ENCODE results near the gene SPRR1B. TPM values are rescaled to one million over a fixed set of nuclear protein-coding genes. Genes with fewer than 3 reads are reported as not detected.

Gene SPRR1B
- total RNA-seq (not detected), polyA plus RNA-seq (not detected)

- Histone ChIP-seq H3K9me3 (ENCODE audit: control insufficient read depth in 1 of 2, low read length in 2 of 2) (no peaks in the 10 kb centered on the region), H3K27ac (ENCODE audit: low read depth, low read length) (no peak within 1 kb of the TSS), H3K36me3 (ENCODE audit: insufficient read depth, low read length) (no peaks in the 10 kb centered on the region), H3K4me1 (ENCODE audit: insufficient read depth, low read length) (no peaks in the 10 kb centered on the region), H3K4me3 (ENCODE audit: low read length in 2 of 2) (no peak within 1 kb of the TSS), H3K27me3 (ENCODE audit: insufficient read depth, low read length) (no peaks in the 10 kb centered on the region)
- Mint-ChIP-seq H3K36me3 (no peaks in the 10 kb centered on the region), H3K9me3 (peaks cover 0 to 3% (median 0%) of the 10 kb centered on the region in 8 donors), H3K4me1 (no peaks in the 10 kb centered on the region), H3K4me3 (no peak within 1 kb of the TSS), H3K27ac (peak within 1 kb of the TSS in 1 of 7 donors; percentile 58), H3K27me3 (peaks cover 1 to 8% of the 10 kb centered on the region in 2 donors)
- no peak for DNase-seq
- intact Hi-C loops (cut with micrococcal nuclease), result no loop called here
- ChIA-PET CTCF (ENCODE audit: partially characterized antibody) (no interaction called here), POLR2A (ENCODE audit: partially characterized antibody) (no interaction called here)
These were observed at the start of gene SPRR1B for GRCh38 chr1:153030895-153031294. TSS of gene SPRR1B (plus strand) at chr1:153031203. CDS start at chr1:153032346, 1,143 bp downstream.

- H3K4me1 ChIP-seq (ENCODE audit: insufficient read depth, low read length), result no peaks in the 10 kb centered on the region
- H3K36me3 ChIP-seq (ENCODE audit: insufficient read depth, low read length), result no peaks in the 10 kb centered on the region
- no peak overlapping the region for H3K27ac Mint-ChIP-seq
- intact Hi-C loops (cut with micrococcal nuclease), result no loop called here
- no peak overlapping the region for H3K4me3 ChIP-seq (ENCODE audit: low read length in 2 of 2)
- no peak overlapping the region for H3K27ac ChIP-seq (ENCODE audit: low read depth, low read length)
- no peaks in the 10 kb centered on the region for H3K4me1 Mint-ChIP-seq
- ChIA-PET POLR2A (ENCODE audit: partially characterized antibody) (no interaction called here), CTCF (ENCODE audit: partially characterized antibody) (no interaction called here)
- H3K27me3 Mint-ChIP-seq, result peaks cover 24 to 49% of the 10 kb centered on the region in 2 donors
- H3K36me3 Mint-ChIP-seq, result no peaks in the 10 kb centered on the region
- H3K27me3 ChIP-seq (ENCODE audit: insufficient read depth, low read length), result no peaks in the 10 kb centered on the region
- H3K9me3 Mint-ChIP-seq, result peaks cover 0 to 1% (median 0%) of the 10 kb centered on the region in 8 donors
- no peaks in the 10 kb centered on the region for H3K9me3 ChIP-seq (ENCODE audit: control insufficient read depth in 1 of 2, low read length in 2 of 2)
- no peak overlapping the region for H3K4me3 Mint-ChIP-seq
- DNase-seq, result no peak
These were observed 48.9 kb upstream of the SPRR1B start for GRCh38 chr1:152982076-152982475.

- no peak overlapping the region for H3K4me3 ChIP-seq (ENCODE audit: low read length in 2 of 2)
- POLR2A ChIA-PET (ENCODE audit: partially characterized antibody), result no interaction called here
These were observed 47.8 kb upstream of the SPRR1B start for GRCh38 chr1:152983234-152983633.

GRCh38 chr1:152983743-152984142 lies 47.3 kb upstream of the SPRR1B start, which contains the start of gene SPRR1A:
TSS of gene SPRR1A (plus strand) at chr1:152984081. CDS start at chr1:152985231, 1,150 bp downstream.
- intact Hi-C loops (cut with micrococcal nuclease), result no loop called here
- H3K4me3 Mint-ChIP-seq, result no peak within 1 kb of the TSS
- no peak for DNase-seq
- POLR2A ChIA-PET (ENCODE audit: partially characterized antibody), result no interaction called here
- Histone ChIP-seq H3K9me3 (ENCODE audit: control insufficient read depth in 1 of 2, low read length in 2 of 2) (no peaks in the 10 kb centered on the region), H3K27me3 (ENCODE audit: insufficient read depth, low read length) (no peaks in the 10 kb centered on the region), H3K27ac (ENCODE audit: low read depth, low read length) (no peak within 1 kb of the TSS), H3K4me1 (ENCODE audit: insufficient read depth, low read length) (no peaks in the 10 kb centered on the region), H3K4me3 (ENCODE audit: low read length in 2 of 2) (no peak within 1 kb of the TSS), H3K36me3 (ENCODE audit: insufficient read depth, low read length) (no peaks in the 10 kb centered on the region)
- no peaks in the 10 kb centered on the region for H3K36me3 Mint-ChIP-seq
- H3K9me3 Mint-ChIP-seq, result peaks cover 0 to 1% (median 0%) of the 10 kb centered on the region in 8 donors
- no peaks in the 10 kb centered on the region for H3K4me1 Mint-ChIP-seq
- CTCF ChIA-PET (ENCODE audit: partially characterized antibody), result no interaction called here
- peaks cover 32 to 47% of the 10 kb centered on the region in 2 donors for H3K27me3 Mint-ChIP-seq
- H3K27ac Mint-ChIP-seq, result no peak within 1 kb of the TSS

More at GRCh38 chr1:152983234-152983633, 47.8 kb upstream of the SPRR1B start:
- Mint-ChIP-seq H3K9me3 (peaks cover 0 to 1% (median 0%) of the 10 kb centered on the region in 8 donors), H3K27ac (no peak overlapping the region), H3K4me1 (no peaks in the 10 kb centered on the region), H3K27me3 (peaks cover 28 to 51% of the 10 kb centered on the region in 2 donors), H3K36me3 (no peaks in the 10 kb centered on the region), H3K4me3 (no peak overlapping the region)
- no peak for DNase-seq
- CTCF ChIA-PET (ENCODE audit: partially characterized antibody), result no interaction called here
- intact Hi-C loops (cut with micrococcal nuclease), result no loop called here
- H3K36me3 ChIP-seq (ENCODE audit: insufficient read depth, low read length), result no peaks in the 10 kb centered on the region
- H3K27me3 ChIP-seq (ENCODE audit: insufficient read depth, low read length), result no peaks in the 10 kb centered on the region
- no peaks in the 10 kb centered on the region for H3K4me1 ChIP-seq (ENCODE audit: insufficient read depth, low read length)
- no peak overlapping the region for H3K27ac ChIP-seq (ENCODE audit: low read depth, low read length)
- H3K9me3 ChIP-seq (ENCODE audit: control insufficient read depth in 1 of 2, low read length in 2 of 2), result no peaks in the 10 kb centered on the region

- Mint-ChIP-seq H3K27me3 (peaks cover 23 to 34% of the 10 kb centered on the region in 2 donors), H3K4me1 (no peaks in the 10 kb centered on the region)
These were observed 44.4 kb upstream of the SPRR1B start for GRCh38 chr1:152986578-152986977.

GRCh38 chr1:152993186-152993585 lies 37.8 kb upstream of the SPRR1B start:
- H3K4me3 ChIP-seq (ENCODE audit: low read length in 2 of 2), result no peak overlapping the region
- ChIA-PET POLR2A (ENCODE audit: partially characterized antibody) (no interaction called here), CTCF (ENCODE audit: partially characterized antibody) (no interaction called here)
- no peaks in the 10 kb centered on the region for H3K4me1 ChIP-seq (ENCODE audit: insufficient read depth, low read length)
- Mint-ChIP-seq H3K4me1 (no peaks in the 10 kb centered on the region), H3K4me3 (no peak overlapping the region), H3K27ac (no peak overlapping the region), H3K27me3 (peaks cover 6 to 19% of the 10 kb centered on the region in 2 donors), H3K9me3 (peaks cover 0 to 9% (median 3%) of the 10 kb centered on the region in 8 donors), H3K36me3 (no peaks in the 10 kb centered on the region)
- DNase-seq, result no peak
- H3K36me3 ChIP-seq (ENCODE audit: insufficient read depth, low read length), result no peaks in the 10 kb centered on the region
- H3K9me3 ChIP-seq (ENCODE audit: control insufficient read depth in 1 of 2, low read length in 2 of 2), result no peaks in the 10 kb centered on the region
- intact Hi-C loops (cut with micrococcal nuclease), result no loop called here
- no peaks in the 10 kb centered on the region for H3K27me3 ChIP-seq (ENCODE audit: insufficient read depth, low read length)
- H3K27ac ChIP-seq (ENCODE audit: low read depth, low read length), result no peak overlapping the region

More at GRCh38 chr1:152986578-152986977, 44.4 kb upstream of the SPRR1B start:
- Mint-ChIP-seq H3K9me3 (peaks cover 0 to 1% (median 0%) of the 10 kb centered on the region in 8 donors), H3K36me3 (no peaks in the 10 kb centered on the region), H3K27ac (no peak overlapping the region), H3K4me3 (no peak overlapping the region)
- H3K27ac ChIP-seq (ENCODE audit: low read depth, low read length), result no peak overlapping the region
- H3K27me3 ChIP-seq (ENCODE audit: insufficient read depth, low read length), result no peaks in the 10 kb centered on the region
- CTCF ChIA-PET (ENCODE audit: partially characterized antibody), result no interaction called here
- no peaks in the 10 kb centered on the region for H3K4me1 ChIP-seq (ENCODE audit: insufficient read depth, low read length)
- POLR2A ChIA-PET (ENCODE audit: partially characterized antibody), result no interaction called here
- intact Hi-C loops (cut with micrococcal nuclease), result no loop called here
- no peak overlapping the region for H3K4me3 ChIP-seq (ENCODE audit: low read length in 2 of 2)
- H3K36me3 ChIP-seq (ENCODE audit: insufficient read depth, low read length), result no peaks in the 10 kb centered on the region
- H3K9me3 ChIP-seq (ENCODE audit: control insufficient read depth in 1 of 2, low read length in 2 of 2), result no peaks in the 10 kb centered on the region
- DNase-seq, result no peak

GRCh38 chr1:152995842-152996241 lies 35.2 kb upstream of the SPRR1B start:
- Histone ChIP-seq H3K36me3 (ENCODE audit: insufficient read depth, low read length) (no peaks in the 10 kb centered on the region), H3K27ac (ENCODE audit: low read depth, low read length) (no peak overlapping the region), H3K4me3 (ENCODE audit: low read length in 2 of 2) (no peak overlapping the region), H3K4me1 (ENCODE audit: insufficient read depth, low read length) (no peaks in the 10 kb centered on the region), H3K9me3 (ENCODE audit: control insufficient read depth in 1 of 2, low read length in 2 of 2) (no peaks in the 10 kb centered on the region), H3K27me3 (ENCODE audit: insufficient read depth, low read length) (no peaks in the 10 kb centered on the region)
- Mint-ChIP-seq H3K9me3 (peaks cover 0 to 9% (median 3%) of the 10 kb centered on the region in 8 donors), H3K4me1 (no peaks in the 10 kb centered on the region), H3K4me3 (no peak overlapping the region), H3K36me3 (no peaks in the 10 kb centered on the region), H3K27ac (no peak overlapping the region), H3K27me3 (peaks cover 13 to 19% of the 10 kb centered on the region in 2 donors)
- CTCF ChIA-PET (ENCODE audit: partially characterized antibody), result no interaction called here
- POLR2A ChIA-PET (ENCODE audit: partially characterized antibody), result no interaction called here
- no peak for DNase-seq
- intact Hi-C loops (cut with micrococcal nuclease), result no loop called here

Data from CD4-positive, alpha-beta memory T cell (primary cell).